22Rv1 (cell line): Measurements from ENCODE around the gene INVS.
A peak's percentile ranks its signal among the peaks of the same experiment; 100 is the strongest.
"Not testable (repeated sequence)": the region's sequence is repeated elsewhere in the genome, so short reads cannot be mapped to it uniquely, and the experiment has no call there.

Source experiments
- H3K27ac ChIP-seq: fragments of 450-650 bp; 2 replicates; pipeline ENCODE4 v1.5.1; 2017
- CTCF ChIP-seq: fragments of 450-650 bp; IDR thresholded peaks from 2 replicates; pipeline ENCODE4 v1.5.1; 2017; ENCODE audit warnings: mild to moderate bottlenecking
- ZFX ChIP-seq: fragments of 450-650 bp; IDR thresholded peaks from 2 replicates; pipeline ENCODE4 v1.6.1; 2017; ENCODE audit warnings: antibody characterized with exemption, borderline replicate concordance

The INVS gene

GRCh38 chr9:100125910-100126309 lies 26.9 kb downstream of the INVS start:
- no peak overlapping the region for H3K27ac ChIP-seq
- TF ChIP-seq ZFX (no peak), CTCF (no peak)

- no peak for TF ChIP-seq ZFX
- no peak for TF ChIP-seq CTCF
- no peak overlapping the region for H3K27ac ChIP-seq
Measured at GRCh38 chr9:100126423-100126822, 27.4 kb downstream of the INVS start.

- no peak overlapping the region for H3K27ac ChIP-seq
- TF ChIP-seq ZFX, result no peak
- TF ChIP-seq CTCF, result no peak
Measured at GRCh38 chr9:100129772-100130171, 30.7 kb downstream of the INVS start.

- no peak for TF ChIP-seq ZFX
- H3K27ac ChIP-seq, result no peak overlapping the region
Measured at GRCh38 chr9:100131216-100131615, 32.2 kb downstream of the INVS start.

- TF ChIP-seq ZFX, result no peak
- no peak overlapping the region for H3K27ac ChIP-seq
Measured at GRCh38 chr9:100131875-100132430, 32.9 kb downstream of the INVS start.

GRCh38 chr9:100134731-100135130 lies 35.7 kb downstream of the INVS start:
- no peak for TF ChIP-seq ZFX
- no peak for TF ChIP-seq CTCF
- H3K27ac ChIP-seq, result no peak overlapping the region

- not testable (repeated sequence) for H3K27ac ChIP-seq
- 0 out of 2 replicates have a peak, but pooled peaks have one; percentile 17 for TF ChIP-seq CTCF
Measured at GRCh38 chr9:100136799-100137198, 37.8 kb downstream of the INVS start.

GRCh38 chr9:100140303-100140702 lies 41.3 kb downstream of the INVS start:
- H3K27ac ChIP-seq, result not testable (repeated sequence)

- H3K27ac ChIP-seq, result not testable (repeated sequence)
Measured at GRCh38 chr9:100141862-100142261, 42.8 kb downstream of the INVS start.

- H3K27ac ChIP-seq, result not testable (repeated sequence)
Measured at GRCh38 chr9:100145167-100145934, 46.3 kb downstream of the INVS start.

GRCh38 chr9:100145976-100146375 lies 46.9 kb downstream of the INVS start:
- H3K27ac ChIP-seq, result not testable (repeated sequence)
